Stomach (tissue), 9 donors: ENCODE results near the gene RTN4RL1. TPM values are rescaled to one million over a fixed set of nuclear protein-coding genes. Genes with fewer than 3 reads are reported as not detected.

Experiments
- DNase-seq, 2 donors: peaks; one replicate each; pipeline versions ENCODE4 v3.0.0 to v3.0.0-alpha.2; 2013 to 2019
- H3K27ac ChIP-seq, 5 donors: fragments of 200-600 bp in 4 of 5; sonication (generic) in 4 of 5; one replicate each; pipeline ENCODE4 v1.5.1; 2013 to 2019; ENCODE audit warnings: mild to moderate bottlenecking in 1 of 5, moderate library complexity in 1 of 5
- H3K27me3 ChIP-seq, 3 donors: fragments of 200-600 bp; sonication (generic); one replicate each; pipeline ENCODE4 v1.5.1; 2017 to 2019; ENCODE audit warnings: mixed run types in 1 of 3
- H3K36me3 ChIP-seq, 4 donors: fragments of 200-600 bp; sonication (generic); 1 replicate in 3 of 4; 2 replicates in 1 of 4; pipeline ENCODE4 v1.5.1; 2016 to 2019
- H3K4me1 ChIP-seq, 4 donors: fragments of 200-600 bp; sonication (generic); one replicate each; pipeline ENCODE4 v1.5.1; 2016 to 2019
- H3K4me3 ChIP-seq, 4 donors: fragments of 200-600 bp; sonication (generic) in 3 of 4; one replicate each; pipeline ENCODE4 v1.5.1; 2016 to 2019; ENCODE audit warnings: mild to moderate bottlenecking in 1 of 4
- H3K9me3 ChIP-seq, 4 donors: fragments of 200-600 bp; sonication (generic); one replicate each; pipeline ENCODE4 v1.5.1; 2016 to 2019
- EP300 ChIP-seq: sonication (generic); formaldehyde crosslinking; IDR thresholded peaks from one replicate; pipeline ENCODE4 v1.6.1; 2017; ENCODE audit warnings: antibody characterized with exemption
- POLR2A ChIP-seq, 4 donors: fragments of 450-650 bp; IDR thresholded peaks; one replicate each; pipeline ENCODE4 v1.6.1; 2016; ENCODE audit warnings: antibody characterized with exemption in 4 of 4, control low read depth in 2 of 4, mild to moderate bottlenecking in 1 of 4, moderate library complexity in 1 of 4
- POLR2AphosphoS5 ChIP-seq, 3 donors: sonication (generic); formaldehyde crosslinking; IDR thresholded peaks; one replicate each; pipeline ENCODE4 v1.6.1; 2016; ENCODE audit warnings: antibody characterized with exemption in 3 of 3
- WGBS, 5 donors: extraction: QIAGEN DNeasy Blood & Tissue Kit in 3 of 5; methylation state at CpG; one replicate each; pipeline versions ENCODE4 v1.1.5 to v1.1.7; 2013 to 2018; 5-methylcytosine and 5-hydroxymethylcytosine counted together
- intact Hi-C: fragments of 100-400 bp; cut with DNase I; formaldehyde crosslinking; loops from one replicate; pipeline ENCODE4 v1.15.1; 2023; ENCODE audit warnings: low total_unique reads
- polyA plus RNA-seq, 3 donors: library from polyadenylated mRNA; stranded (reverse); fragments of 200-250 nt; gene quantifications; one replicate each; pipeline ENCODE4 v1.2.3, GENCODE V29; 2013
- total RNA-seq, 5 donors: library from RNA; depleted of rRNA; stranded (reverse); fragments of >200 nt; gene quantifications; one replicate each; pipeline versions ENCODE4 v1.1.0 to v1.2.3, GENCODE V29; 2014 to 2016
- TF ChIP-seq, protein P1 (sequence below), 7 experiments: fragments of 450-650 bp in 4 of 7; fragments of 200-600 bp in 3 of 7; sonication (generic) in 3 of 7; IDR thresholded peaks; one replicate each; pipeline ENCODE4 v1.5.1; 2016 to 2019; ENCODE audit warnings: antibody characterized with exemption in 7 of 7, control low read depth in 2 of 7, mild to moderate bottlenecking in 1 of 7
- donor health status: healthy with polysubstance abuse.
- donor health status: Bipolar disorder and iron deficiency.
- donor health status: healthy.

RTN4RL1 gene
- total and polyA plus RNA-seq, 8 donors, result 0.50 to 0.92 (median 0.72) TPM; not detected in 4

- intact Hi-C loops, result no loop called here
- no peak for DNase-seq
- H3K4me3 ChIP-seq, result no peak overlapping the region
- H3K9me3 ChIP-seq, result no peaks in the 10 kb centered on the region
- no peaks in the 10 kb centered on the region for H3K27me3 ChIP-seq
- TF ChIP-seq, protein P1, sequence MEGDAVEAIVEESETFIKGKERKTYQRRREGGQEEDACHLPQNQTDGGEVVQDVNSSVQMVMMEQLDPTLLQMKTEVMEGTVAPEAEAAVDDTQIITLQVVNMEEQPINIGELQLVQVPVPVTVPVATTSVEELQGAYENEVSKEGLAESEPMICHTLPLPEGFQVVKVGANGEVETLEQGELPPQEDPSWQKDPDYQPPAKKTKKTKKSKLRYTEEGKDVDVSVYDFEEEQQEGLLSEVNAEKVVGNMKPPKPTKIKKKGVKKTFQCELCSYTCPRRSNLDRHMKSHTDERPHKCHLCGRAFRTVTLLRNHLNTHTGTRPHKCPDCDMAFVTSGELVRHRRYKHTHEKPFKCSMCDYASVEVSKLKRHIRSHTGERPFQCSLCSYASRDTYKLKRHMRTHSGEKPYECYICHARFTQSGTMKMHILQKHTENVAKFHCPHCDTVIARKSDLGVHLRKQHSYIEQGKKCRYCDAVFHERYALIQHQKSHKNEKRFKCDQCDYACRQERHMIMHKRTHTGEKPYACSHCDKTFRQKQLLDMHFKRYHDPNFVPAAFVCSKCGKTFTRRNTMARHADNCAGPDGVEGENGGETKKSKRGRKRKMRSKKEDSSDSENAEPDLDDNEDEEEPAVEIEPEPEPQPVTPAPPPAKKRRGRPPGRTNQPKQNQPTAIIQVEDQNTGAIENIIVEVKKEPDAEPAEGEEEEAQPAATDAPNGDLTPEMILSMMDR (IDR thresholded peaks at IDR 0.05), result no peak
- no peak for TF ChIP-seq POLR2A (IDR thresholded peaks at IDR 0.05)
- H3K36me3 ChIP-seq, result no peaks in the 10 kb centered on the region
- 62 to 76% (median 70%) methylated on average over 12 of the region's 12 CpGs for WGBS, 5 donors
- peaks cover 0 to 7% (median 6%) of the 10 kb centered on the region in 4 donors for H3K4me1 ChIP-seq
- H3K27ac ChIP-seq, result no peak overlapping the region
Observed at GRCh38 chr17:1951920-1952319, 73.2 kb downstream of the RTN4RL1 start.

GRCh38 chr17:1949754-1950153, 75.4 kb downstream of the RTN4RL1 start:
- intact Hi-C loops, result no loop called here
- no peak for TF ChIP-seq POLR2A (IDR thresholded peaks at IDR 0.05)
- TF ChIP-seq POLR2AphosphoS5 (IDR thresholded peaks at IDR 0.05), result no peak
- TF ChIP-seq, protein P1 (IDR thresholded peaks at IDR 0.05), result no peak
- no peak for TF ChIP-seq EP300
- WGBS, 5 donors, result 73 to 92% (median 83%) methylated on average over 5 of the region's 5 CpGs
- H3K4me3 ChIP-seq, result no peak overlapping the region
- no peaks in the 10 kb centered on the region for H3K36me3 ChIP-seq
- no peaks in the 10 kb centered on the region for H3K9me3 ChIP-seq
- peaks cover 0 to 7% (median 6%) of the 10 kb centered on the region in 4 donors for H3K4me1 ChIP-seq
- no peak overlapping the region for H3K27ac ChIP-seq
- H3K27me3 ChIP-seq, result no peaks in the 10 kb centered on the region
- no peak for DNase-seq

- intact Hi-C loops, result no loop called here
- no peak overlapping the region for H3K4me3 ChIP-seq
- WGBS, 5 donors, result 93 to 95% (median 94%) methylated on average over 14 of the region's 14 CpGs
Observed at GRCh38 chr17:1948517-1948825, 76.7 kb downstream of the RTN4RL1 start.

GRCh38 chr17:1947743-1948516, 77.2 kb downstream of the RTN4RL1 start:
- WGBS, 5 donors, result 74 to 87% (median 85%) methylated on average over 7 to 22 of the region's 22 CpGs
- no peaks in the 10 kb centered on the region for H3K27me3 ChIP-seq
- no peak for DNase-seq
- H3K36me3 ChIP-seq, result no peaks in the 10 kb centered on the region
- intact Hi-C loops, result no loop called here
- no peak overlapping the region for H3K27ac ChIP-seq
- no peaks in the 10 kb centered on the region for H3K9me3 ChIP-seq
- TF ChIP-seq, protein P1 (IDR thresholded peaks at IDR 0.05), result no peak
- TF ChIP-seq POLR2AphosphoS5 (IDR thresholded peaks at IDR 0.05) (no peak), POLR2A (IDR thresholded peaks at IDR 0.05) (no peak), EP300 (no peak)
- peaks cover 0 to 7% (median 6%) of the 10 kb centered on the region in 4 donors for H3K4me1 ChIP-seq
- H3K4me3 ChIP-seq, result no peak overlapping the region

More at GRCh38 chr17:1948517-1948825, 76.7 kb downstream of the RTN4RL1 start:
- no peak for DNase-seq
- Histone ChIP-seq H3K4me1 (peaks cover 0 to 7% (median 6%) of the 10 kb centered on the region in 4 donors), H3K9me3 (no peaks in the 10 kb centered on the region), H3K27ac (no peak overlapping the region), H3K36me3 (no peaks in the 10 kb centered on the region), H3K27me3 (no peaks in the 10 kb centered on the region)
- no peak for TF ChIP-seq EP300
- TF ChIP-seq POLR2A (IDR thresholded peaks at IDR 0.05), result no peak
- TF ChIP-seq POLR2AphosphoS5 (IDR thresholded peaks at IDR 0.05), result no peak
- TF ChIP-seq, protein P1 (IDR thresholded peaks at IDR 0.05), result no peak
